HEK293 (cell line): Measurements from ENCODE around the gene AP3B2.

Experiments
- CTCF ChIA-PET: fragments of 350-600 bp; formaldehyde crosslinking; extraction: SDS; loops from one replicate; lab custom pipeline; 2021; ENCODE audit warnings: antibody characterized with exemption; lab: Yijun Ruan, JAX
- POLR2A ChIA-PET: fragments of 300-600 bp; formaldehyde crosslinking; extraction: SDS; loops from one replicate; lab custom pipeline; 2020; ENCODE audit warnings: antibody characterized with exemption, inconsistent platforms; lab: Yijun Ruan, JAX
- H3K27ac ChIP-seq: fragments of 200-500 bp; sonication (Bioruptor generic); 2 replicates; pipeline ENCODE4 v1.5.1; 2014; ENCODE audit warnings: low read depth, low read length, control low read depth, inconsistent platforms; ENCODE audit errors: extremely low read depth
- H3K36me3 ChIP-seq, 2 experiments: fragments of 200-500 bp in 1 of 2; sonication (Bioruptor generic) in 1 of 2; 1 replicate in 1 of 2; 2 replicates in 1 of 2; pipeline ENCODE4 v1.5.1; 2014 to 2017; ENCODE audit warnings: inconsistent platforms in 2 of 2, low read length in 2 of 2; ENCODE audit not compliant: control insufficient read depth in 2 of 2, insufficient read depth in 1 of 2
- H3K4me1 ChIP-seq: fragments of 200-500 bp; sonication (Bioruptor generic); 2 replicates; pipeline ENCODE4 v1.5.1; 2014; ENCODE audit warnings: mild to moderate bottlenecking, low read length, inconsistent platforms; ENCODE audit not compliant: control insufficient read depth, insufficient read depth
- H3K4me3 ChIP-seq: 2 replicates; pipeline ENCODE4 v1.5.1; 2011; ENCODE audit warnings: low read depth, mild to moderate bottlenecking, control low read depth, low read length, moderate library complexity
- H3K9me3 ChIP-seq: fragments of 200-500 bp; sonication (Bioruptor generic); 2 replicates; pipeline ENCODE4 v1.5.1; 2014; ENCODE audit warnings: low read depth, low read length, inconsistent platforms; ENCODE audit not compliant: control insufficient read depth, insufficient read depth
- AEBP2 ChIP-seq: fragments of 450-650 bp; formaldehyde crosslinking; IDR thresholded peaks from 2 replicates; pipeline ENCODE4 v1.5.1; 2016; ENCODE audit warnings: missing biosample characterization, missing genetic modification characterization, borderline replicate concordance
- EGR2 ChIP-seq: fragments of 450-650 bp; formaldehyde crosslinking; IDR thresholded peaks from 2 replicates; pipeline ENCODE4 v1.5.1; 2016; ENCODE audit warnings: low read depth, missing biosample characterization, missing genetic modification characterization
- HOXC10 ChIP-seq: sonication (generic); formaldehyde crosslinking; IDR thresholded peaks from 2 replicates; pipeline ENCODE4 v1.8.1; 2023; ENCODE audit warnings: mild to moderate bottlenecking, missing genetic modification reagents
- INSM2 ChIP-seq: fragments of 450-650 bp; formaldehyde crosslinking; IDR thresholded peaks from 2 replicates; pipeline ENCODE4 v1.5.1; 2016; ENCODE audit warnings: missing biosample characterization, missing genetic modification characterization
- KLF8 ChIP-seq: fragments of 450-650 bp; formaldehyde crosslinking; IDR thresholded peaks from 2 replicates; pipeline ENCODE4 v1.5.1; 2016; ENCODE audit warnings: missing biosample characterization, missing genetic modification characterization
- TCF7L2 ChIP-seq: IDR thresholded peaks from 2 replicates; pipeline ENCODE4 v1.6.1; 2011; ENCODE audit warnings: low read depth, mild to moderate bottlenecking, inconsistent platforms, low read length, moderate library complexity, borderline replicate concordance
- YY2 ChIP-seq: fragments of 450-650 bp; formaldehyde crosslinking; IDR thresholded peaks from 2 replicates; pipeline ENCODE4 v1.5.1; 2016; ENCODE audit warnings: missing biosample characterization, missing genetic modification characterization
- ZBTB20 ChIP-seq: fragments of 450-650 bp; formaldehyde crosslinking; IDR thresholded peaks from 2 replicates; pipeline ENCODE4 v1.5.1; 2016; ENCODE audit warnings: missing biosample characterization, missing genetic modification characterization
- ZBTB6 ChIP-seq: fragments of 450-650 bp; formaldehyde crosslinking; IDR thresholded peaks from 2 replicates; pipeline ENCODE4 v1.5.1; 2017; ENCODE audit warnings: missing biosample characterization, missing genetic modification characterization
- ZFP37 ChIP-seq: fragments of 450-650 bp; formaldehyde crosslinking; IDR thresholded peaks from 2 replicates; pipeline ENCODE4 v1.5.1; 2016; ENCODE audit warnings: missing biosample characterization, missing genetic modification characterization
- ZFP69B ChIP-seq: fragments of 450-650 bp; formaldehyde crosslinking; IDR thresholded peaks from 2 replicates; pipeline ENCODE4 v1.5.1; 2016; ENCODE audit warnings: missing biosample characterization, missing genetic modification characterization
- ZNF169 ChIP-seq: fragments of 450-650 bp; formaldehyde crosslinking; IDR thresholded peaks from 2 replicates; pipeline ENCODE4 v1.5.1; 2016; ENCODE audit warnings: missing biosample characterization, missing genetic modification characterization
- ZNF211 ChIP-seq: fragments of 450-650 bp; formaldehyde crosslinking; IDR thresholded peaks from 2 replicates; pipeline ENCODE4 v1.5.1; 2016; ENCODE audit warnings: low read depth, missing biosample characterization, missing genetic modification characterization
- ZNF214 ChIP-seq: fragments of 450-650 bp; formaldehyde crosslinking; IDR thresholded peaks from 2 replicates; pipeline ENCODE4 v1.5.1; 2017; ENCODE audit warnings: missing biosample characterization, mild to moderate bottlenecking, missing genetic modification characterization, borderline replicate concordance
- ZNF529 ChIP-seq: fragments of 450-650 bp; formaldehyde crosslinking; IDR thresholded peaks from 2 replicates; pipeline ENCODE4 v1.5.1; 2017; ENCODE audit warnings: missing genetic modification characterization, missing biosample characterization; ENCODE audit not compliant: insufficient replicate concordance
- ZNF560 ChIP-seq: fragments of 450-650 bp; formaldehyde crosslinking; IDR thresholded peaks from 2 replicates; pipeline ENCODE4 v1.5.1; 2017; ENCODE audit warnings: missing biosample characterization, missing genetic modification characterization, borderline replicate concordance
- ZNF768 ChIP-seq: fragments of 450-650 bp; formaldehyde crosslinking; IDR thresholded peaks from 2 replicates; pipeline ENCODE4 v1.5.1; 2018; ENCODE audit warnings: missing biosample characterization, mild to moderate bottlenecking, missing genetic modification characterization
- ZSCAN23 ChIP-seq: fragments of 450-650 bp; formaldehyde crosslinking; IDR thresholded peaks from 2 replicates; pipeline ENCODE4 v1.5.1; 2016; ENCODE audit warnings: missing biosample characterization, missing genetic modification characterization
- TF ChIP-seq, protein P1 (sequence below): fragments of 450-650 bp; IDR thresholded peaks from 2 replicates; pipeline ENCODE4 v1.5.1; 2018; ENCODE audit warnings: missing biosample characterization, mild to moderate bottlenecking, missing genetic modification characterization
- TF ChIP-seq, protein P2 (sequence below): fragments of 450-650 bp; formaldehyde crosslinking; optimal IDR thresholded peaks from 2 replicates; pipeline ENCODE3; 2016; ENCODE audit warnings: missing biosample characterization, mild to moderate bottlenecking, missing genetic modification characterization
- TF ChIP-seq, protein P3 (sequence below): fragments of 450-650 bp; formaldehyde crosslinking; IDR thresholded peaks from 2 replicates; pipeline ENCODE4 v1.5.1; 2017; ENCODE audit warnings: missing biosample characterization, missing genetic modification characterization
- TF ChIP-seq, protein P4 (sequence below): sonication (generic); formaldehyde crosslinking; IDR thresholded peaks from 2 replicates; pipeline ENCODE4 v1.8.1; 2022; ENCODE audit warnings: mild to moderate bottlenecking, moderate library complexity, missing genetic modification reagents
- TF ChIP-seq, protein P5 (sequence below): IDR thresholded peaks from 2 replicates; pipeline ENCODE4 v1.6.1; 2011; ENCODE audit warnings: mild to moderate bottlenecking, low read depth, low read length, borderline replicate concordance
- TF ChIP-seq, protein P6 (sequence below): fragments of 450-650 bp; formaldehyde crosslinking; IDR thresholded peaks from 2 replicates; pipeline ENCODE4 v1.5.1; 2016; ENCODE audit warnings: missing biosample characterization, missing genetic modification characterization

Gene AP3B2

GRCh38 chr15:82624438-82624837, 85.2 kb downstream of the AP3B2 start:
- CTCF ChIA-PET: interaction anchor here (0.7 kb wide), 1 partner anchor 35 kb away, joined by 3 read pairs; no protein-coding TSS in a partner anchor

GRCh38 chr15:82624008-82624407, 85.7 kb downstream of the AP3B2 start:
- H3K9me3 ChIP-seq: no peaks in the 10 kb centered on the region
- H3K27ac ChIP-seq: no peak overlapping the region
- no peak overlapping the region for H3K4me3 ChIP-seq
- H3K36me3 ChIP-seq: no peaks in the 10 kb centered on the region
- ChIA-PET POLR2A (interaction anchor here (1.4 kb wide), 1 partner anchor 83 kb away, joined by 4 read pairs; the partner anchor contains the start of gene RPS17), CTCF (interaction anchor here (0.7 kb wide), 2 partner anchors 10 to 35 kb away, joined by 3 read pairs; no protein-coding TSS in a partner anchor)
- no peaks in the 10 kb centered on the region for H3K4me1 ChIP-seq
- TF ChIP-seq INSM2 (no peak), YY2 (tag by site-specific recombination) (no peak), ZNF560 (tag by site-specific recombination) (no peak), ZNF211 (tag by site-specific recombination) (no peak), ZNF768 (tag by site-specific recombination) (no peak)
- TF ChIP-seq, protein P1, sequence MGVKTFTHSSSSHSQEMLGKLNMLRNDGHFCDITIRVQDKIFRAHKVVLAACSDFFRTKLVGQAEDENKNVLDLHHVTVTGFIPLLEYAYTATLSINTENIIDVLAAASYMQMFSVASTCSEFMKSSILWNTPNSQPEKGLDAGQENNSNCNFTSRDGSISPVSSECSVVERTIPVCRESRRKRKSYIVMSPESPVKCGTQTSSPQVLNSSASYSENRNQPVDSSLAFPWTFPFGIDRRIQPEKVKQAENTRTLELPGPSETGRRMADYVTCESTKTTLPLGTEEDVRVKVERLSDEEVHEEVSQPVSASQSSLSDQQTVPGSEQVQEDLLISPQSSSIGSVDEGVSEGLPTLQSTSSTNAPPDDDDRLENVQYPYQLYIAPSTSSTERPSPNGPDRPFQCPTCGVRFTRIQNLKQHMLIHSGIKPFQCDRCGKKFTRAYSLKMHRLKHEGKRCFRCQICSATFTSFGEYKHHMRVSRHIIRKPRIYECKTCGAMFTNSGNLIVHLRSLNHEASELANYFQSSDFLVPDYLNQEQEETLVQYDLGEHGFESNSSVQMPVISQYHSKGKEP (tag by site-specific recombination): no peak
- TF ChIP-seq, protein P2, sequence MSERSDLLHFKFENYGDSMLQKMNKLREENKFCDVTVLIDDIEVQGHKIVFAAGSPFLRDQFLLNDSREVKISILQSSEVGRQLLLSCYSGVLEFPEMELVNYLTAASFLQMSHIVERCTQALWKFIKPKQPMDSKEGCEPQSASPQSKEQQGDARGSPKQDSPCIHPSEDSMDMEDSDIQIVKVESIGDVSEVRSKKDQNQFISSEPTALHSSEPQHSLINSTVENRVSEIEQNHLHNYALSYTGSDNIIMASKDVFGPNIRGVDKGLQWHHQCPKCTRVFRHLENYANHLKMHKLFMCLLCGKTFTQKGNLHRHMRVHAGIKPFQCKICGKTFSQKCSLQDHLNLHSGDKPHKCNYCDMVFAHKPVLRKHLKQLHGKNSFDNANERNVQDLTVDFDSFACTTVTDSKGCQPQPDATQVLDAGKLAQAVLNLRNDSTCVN (tag by site-specific recombination): no peak
- TF ChIP-seq, protein P3, sequence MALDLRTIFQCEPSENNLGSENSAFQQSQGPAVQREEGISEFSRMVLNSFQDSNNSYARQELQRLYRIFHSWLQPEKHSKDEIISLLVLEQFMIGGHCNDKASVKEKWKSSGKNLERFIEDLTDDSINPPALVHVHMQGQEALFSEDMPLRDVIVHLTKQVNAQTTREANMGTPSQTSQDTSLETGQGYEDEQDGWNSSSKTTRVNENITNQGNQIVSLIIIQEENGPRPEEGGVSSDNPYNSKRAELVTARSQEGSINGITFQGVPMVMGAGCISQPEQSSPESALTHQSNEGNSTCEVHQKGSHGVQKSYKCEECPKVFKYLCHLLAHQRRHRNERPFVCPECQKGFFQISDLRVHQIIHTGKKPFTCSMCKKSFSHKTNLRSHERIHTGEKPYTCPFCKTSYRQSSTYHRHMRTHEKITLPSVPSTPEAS (tag by site-specific recombination): no peak

More at GRCh38 chr15:82624438-82624837, 85.2 kb downstream of the AP3B2 start:
- Histone ChIP-seq H3K4me3 (no peak overlapping the region), H3K9me3 (no peaks in the 10 kb centered on the region), H3K36me3 (no peaks in the 10 kb centered on the region), H3K4me1 (no peaks in the 10 kb centered on the region), H3K27ac (no peak overlapping the region)
- POLR2A ChIA-PET: interaction anchor here (1.4 kb wide), 1 partner anchor 84 kb away, joined by 4 read pairs; the partner anchor contains the start of gene RPS17
- TF ChIP-seq, protein P4, sequence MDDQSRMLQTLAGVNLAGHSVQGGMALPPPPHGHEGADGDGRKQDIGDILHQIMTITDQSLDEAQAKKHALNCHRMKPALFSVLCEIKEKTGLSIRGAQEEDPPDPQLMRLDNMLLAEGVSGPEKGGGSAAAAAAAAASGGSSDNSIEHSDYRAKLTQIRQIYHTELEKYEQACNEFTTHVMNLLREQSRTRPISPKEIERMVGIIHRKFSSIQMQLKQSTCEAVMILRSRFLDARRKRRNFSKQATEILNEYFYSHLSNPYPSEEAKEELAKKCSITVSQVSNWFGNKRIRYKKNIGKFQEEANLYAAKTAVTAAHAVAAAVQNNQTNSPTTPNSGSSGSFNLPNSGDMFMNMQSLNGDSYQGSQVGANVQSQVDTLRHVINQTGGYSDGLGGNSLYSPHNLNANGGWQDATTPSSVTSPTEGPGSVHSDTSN (CRISPR knock-in tag): no peak
- TF ChIP-seq AEBP2 (tag by site-specific recombination) (no peak), ZFP69B (tag by site-specific recombination) (no peak), ZNF214 (no peak), ZNF211 (tag by site-specific recombination) (no peak), ZNF529 (no peak), ZNF169 (tag by site-specific recombination) (no peak), ZSCAN23 (no peak), ZFP37 (tag by site-specific recombination) (no peak), ZBTB20 (tag by site-specific recombination) (no peak), EGR2 (tag by site-specific recombination) (no peak), ZBTB6 (tag by site-specific recombination) (no peak), HOXC10 (no peak), TCF7L2 (no peak), KLF8 (tag by site-specific recombination) (no peak)
- TF ChIP-seq, protein P5, sequence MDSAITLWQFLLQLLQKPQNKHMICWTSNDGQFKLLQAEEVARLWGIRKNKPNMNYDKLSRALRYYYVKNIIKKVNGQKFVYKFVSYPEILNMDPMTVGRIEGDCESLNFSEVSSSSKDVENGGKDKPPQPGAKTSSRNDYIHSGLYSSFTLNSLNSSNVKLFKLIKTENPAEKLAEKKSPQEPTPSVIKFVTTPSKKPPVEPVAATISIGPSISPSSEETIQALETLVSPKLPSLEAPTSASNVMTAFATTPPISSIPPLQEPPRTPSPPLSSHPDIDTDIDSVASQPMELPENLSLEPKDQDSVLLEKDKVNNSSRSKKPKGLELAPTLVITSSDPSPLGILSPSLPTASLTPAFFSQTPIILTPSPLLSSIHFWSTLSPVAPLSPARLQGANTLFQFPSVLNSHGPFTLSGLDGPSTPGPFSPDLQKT: no peak
- TF ChIP-seq, protein P6, sequence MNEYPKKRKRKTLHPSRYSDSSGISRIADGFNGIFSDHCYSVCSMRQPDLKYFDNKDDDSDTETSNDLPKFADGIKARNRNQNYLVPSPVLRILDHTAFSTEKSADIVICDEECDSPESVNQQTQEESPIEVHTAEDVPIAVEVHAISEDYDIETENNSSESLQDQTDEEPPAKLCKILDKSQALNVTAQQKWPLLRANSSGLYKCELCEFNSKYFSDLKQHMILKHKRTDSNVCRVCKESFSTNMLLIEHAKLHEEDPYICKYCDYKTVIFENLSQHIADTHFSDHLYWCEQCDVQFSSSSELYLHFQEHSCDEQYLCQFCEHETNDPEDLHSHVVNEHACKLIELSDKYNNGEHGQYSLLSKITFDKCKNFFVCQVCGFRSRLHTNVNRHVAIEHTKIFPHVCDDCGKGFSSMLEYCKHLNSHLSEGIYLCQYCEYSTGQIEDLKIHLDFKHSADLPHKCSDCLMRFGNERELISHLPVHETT: no peak
